ENCODE results near the gene NCAM1.

DNA sequence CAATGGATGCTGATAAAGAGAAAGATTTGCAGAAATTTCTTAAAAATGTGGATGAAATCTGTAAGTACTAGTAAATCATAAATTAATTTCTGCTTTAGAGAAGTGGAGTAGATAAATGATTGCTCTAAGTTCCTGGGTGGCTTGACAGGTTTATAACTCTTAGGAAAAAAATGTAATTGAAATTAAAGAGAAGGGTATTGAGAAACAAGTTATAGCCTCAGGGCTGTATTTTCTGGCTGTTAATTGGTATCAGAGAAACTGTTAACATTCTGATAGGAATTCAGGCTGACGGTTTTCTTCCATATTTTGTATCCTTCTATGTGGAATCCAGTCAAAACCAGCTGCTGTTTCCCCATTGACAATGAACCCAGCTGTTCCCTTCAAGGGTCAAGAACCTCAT is 355.0 kb downstream of the NCAM1 start:
- TF ChIP-seq, protein P1, sequence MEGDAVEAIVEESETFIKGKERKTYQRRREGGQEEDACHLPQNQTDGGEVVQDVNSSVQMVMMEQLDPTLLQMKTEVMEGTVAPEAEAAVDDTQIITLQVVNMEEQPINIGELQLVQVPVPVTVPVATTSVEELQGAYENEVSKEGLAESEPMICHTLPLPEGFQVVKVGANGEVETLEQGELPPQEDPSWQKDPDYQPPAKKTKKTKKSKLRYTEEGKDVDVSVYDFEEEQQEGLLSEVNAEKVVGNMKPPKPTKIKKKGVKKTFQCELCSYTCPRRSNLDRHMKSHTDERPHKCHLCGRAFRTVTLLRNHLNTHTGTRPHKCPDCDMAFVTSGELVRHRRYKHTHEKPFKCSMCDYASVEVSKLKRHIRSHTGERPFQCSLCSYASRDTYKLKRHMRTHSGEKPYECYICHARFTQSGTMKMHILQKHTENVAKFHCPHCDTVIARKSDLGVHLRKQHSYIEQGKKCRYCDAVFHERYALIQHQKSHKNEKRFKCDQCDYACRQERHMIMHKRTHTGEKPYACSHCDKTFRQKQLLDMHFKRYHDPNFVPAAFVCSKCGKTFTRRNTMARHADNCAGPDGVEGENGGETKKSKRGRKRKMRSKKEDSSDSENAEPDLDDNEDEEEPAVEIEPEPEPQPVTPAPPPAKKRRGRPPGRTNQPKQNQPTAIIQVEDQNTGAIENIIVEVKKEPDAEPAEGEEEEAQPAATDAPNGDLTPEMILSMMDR (IDR thresholded peaks at IDR 0.05) = no peak
- TF ChIP-seq JUNB (IDR thresholded peaks at IDR 0.05) (no peak), RFX5 (IDR thresholded peaks at IDR 0.05) (no peak), POLR2A (IDR thresholded peaks at IDR 0.05; ENCODE audit: low read length) (no peak), RCOR1 (IDR thresholded peaks at IDR 0.05; ENCODE audit: low read depth, low read length) (no peak)
- TF ChIP-seq, protein P2, sequence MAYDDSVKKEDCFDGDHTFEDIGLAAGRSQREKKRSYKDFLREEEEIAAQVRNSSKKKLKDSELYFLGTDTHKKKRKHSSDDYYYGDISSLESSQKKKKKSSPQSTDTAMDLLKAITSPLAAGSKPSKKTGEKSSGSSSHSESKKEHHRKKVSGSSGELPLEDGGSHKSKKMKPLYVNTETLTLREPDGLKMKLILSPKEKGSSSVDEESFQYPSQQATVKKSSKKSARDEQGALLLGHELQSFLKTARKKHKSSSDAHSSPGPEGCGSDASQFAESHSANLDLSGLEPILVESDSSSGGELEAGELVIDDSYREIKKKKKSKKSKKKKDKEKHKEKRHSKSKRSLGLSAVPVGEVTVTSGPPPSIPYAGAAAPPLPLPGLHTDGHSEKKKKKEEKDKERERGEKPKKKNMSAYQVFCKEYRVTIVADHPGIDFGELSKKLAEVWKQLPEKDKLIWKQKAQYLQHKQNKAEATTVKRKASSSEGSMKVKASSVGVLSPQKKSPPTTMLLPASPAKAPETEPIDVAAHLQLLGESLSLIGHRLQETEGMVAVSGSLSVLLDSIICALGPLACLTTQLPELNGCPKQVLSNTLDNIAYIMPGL (CRISPR knock-in tag; IDR thresholded peaks at IDR 0.05; ENCODE audit: borderline replicate concordance) = no peak

All from A549 (cell line).